HUES64 (cell line): ENCODE data around the gene FOXP3.

Experiments
- H3K27ac ChIP-seq: 2 replicates; pipeline ENCODE4 v1.7.0; 2013; ENCODE audit warnings: low read depth, low read length, inconsistent platforms
- H3K27me3 ChIP-seq: 2 replicates; pipeline ENCODE4 v1.6.1; 2013; ENCODE audit warnings: mild to moderate bottlenecking, low read length; ENCODE audit not compliant: insufficient read depth
- H3K36me3 ChIP-seq: 2 replicates; pipeline ENCODE4 v1.6.1; 2013; ENCODE audit warnings: mild to moderate bottlenecking, low read length; ENCODE audit not compliant: insufficient read depth
- H3K4me1 ChIP-seq: 2 replicates; pipeline ENCODE4 v1.6.1; 2013; ENCODE audit warnings: mild to moderate bottlenecking, low read length, moderate library complexity; ENCODE audit not compliant: insufficient read depth
- H3K4me3 ChIP-seq: 2 replicates; pipeline ENCODE4 v1.5.1; 2013; ENCODE audit warnings: mild to moderate bottlenecking, low read length, moderate library complexity
- H3K9ac ChIP-seq: 2 replicates; pipeline ENCODE4 v1.6.1; 2013; ENCODE audit warnings: mild to moderate bottlenecking, low read depth, low read length
- H3K9me3 ChIP-seq: 2 replicates; pipeline ENCODE4 v1.6.1; 2013; ENCODE audit warnings: low read depth, low read length; ENCODE audit not compliant: insufficient read depth
- WGBS: fragments of 150-250, 120-280 bp; methylation state at CpG from one replicate; pipeline ENCODE4 v1.1.7; 2013; ENCODE audit warnings: missing lambda C conversion rate; 5-methylcytosine and 5-hydroxymethylcytosine counted together

The FOXP3 gene

DNA sequence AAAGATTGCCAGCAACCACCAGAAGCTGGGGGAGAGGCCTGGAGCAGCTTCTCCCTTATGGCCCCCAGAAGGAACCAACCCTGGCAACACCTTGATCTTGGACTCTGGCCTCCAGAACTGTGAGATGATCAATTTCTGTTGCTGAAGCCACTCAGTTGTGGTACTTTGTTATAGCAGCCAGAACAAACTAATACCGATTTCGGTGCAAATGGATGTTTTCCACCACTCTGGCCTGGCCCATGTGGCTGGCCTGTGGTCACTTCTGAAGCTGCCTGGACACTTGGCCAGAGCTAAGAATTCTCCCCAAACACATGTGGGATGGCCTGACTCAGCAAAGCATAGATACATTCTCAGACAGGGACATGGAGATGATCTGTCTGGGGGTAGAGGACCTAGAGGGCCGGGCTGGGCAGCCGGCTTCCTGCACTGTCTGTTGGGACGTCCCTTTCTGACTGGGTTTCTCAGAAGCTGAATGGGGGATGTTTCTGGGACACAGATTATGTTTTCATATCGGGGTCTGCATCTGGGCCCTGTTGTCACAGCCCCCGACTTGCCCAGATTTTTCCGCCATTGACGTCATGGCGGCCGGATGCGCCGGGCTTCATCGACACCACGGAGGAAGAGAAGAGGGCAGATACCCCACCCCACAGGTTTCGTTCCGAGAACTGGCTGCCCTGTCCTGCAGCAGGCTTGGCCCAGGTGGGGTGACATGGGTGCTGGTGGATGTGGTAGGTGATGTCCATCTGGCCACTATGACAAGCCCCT lies 4.1 kb downstream of the FOXP3 start:
- H3K27ac ChIP-seq = no peak overlapping the region
- WGBS = 96% methylated on average over 17 of the region's 17 CpGs
- no peaks in the 10 kb centered on the region for H3K9me3 ChIP-seq
- no peaks in the 10 kb centered on the region for H3K4me1 ChIP-seq
- H3K9ac ChIP-seq = no peak overlapping the region
- H3K27me3 ChIP-seq = no peaks in the 10 kb centered on the region
- H3K4me3 ChIP-seq = no peak overlapping the region
- H3K36me3 ChIP-seq = no peaks in the 10 kb centered on the region

DNA sequence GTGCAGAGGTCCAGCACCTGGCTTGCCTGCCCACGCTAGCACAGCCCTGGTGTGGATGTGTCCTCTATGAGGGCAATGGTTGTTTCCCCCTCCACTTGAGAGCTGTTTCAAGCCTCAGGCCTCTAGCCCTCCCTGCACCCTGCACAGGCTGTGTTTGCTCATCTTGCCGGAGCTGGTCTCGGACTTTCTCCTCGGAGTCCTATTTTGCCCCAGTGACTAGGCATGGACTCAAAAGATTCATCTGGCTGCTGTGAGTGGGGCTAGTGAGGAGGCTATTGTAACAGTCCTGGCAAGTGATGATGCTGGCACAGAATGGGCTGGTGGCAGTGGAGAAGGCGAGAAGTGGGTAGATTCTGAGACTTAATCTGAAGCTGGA lies 5.8 kb downstream of the FOXP3 start:
- 94% methylated on average over 5 of the region's 5 CpGs for WGBS
- no peak overlapping the region for H3K27ac ChIP-seq
- H3K4me3 ChIP-seq = no peak overlapping the region
- H3K4me1 ChIP-seq = no peaks in the 10 kb centered on the region
- H3K36me3 ChIP-seq = no peaks in the 10 kb centered on the region
- H3K9ac ChIP-seq = no peak overlapping the region
- no peaks in the 10 kb centered on the region for H3K9me3 ChIP-seq
- H3K27me3 ChIP-seq = no peaks in the 10 kb centered on the region

DNA sequence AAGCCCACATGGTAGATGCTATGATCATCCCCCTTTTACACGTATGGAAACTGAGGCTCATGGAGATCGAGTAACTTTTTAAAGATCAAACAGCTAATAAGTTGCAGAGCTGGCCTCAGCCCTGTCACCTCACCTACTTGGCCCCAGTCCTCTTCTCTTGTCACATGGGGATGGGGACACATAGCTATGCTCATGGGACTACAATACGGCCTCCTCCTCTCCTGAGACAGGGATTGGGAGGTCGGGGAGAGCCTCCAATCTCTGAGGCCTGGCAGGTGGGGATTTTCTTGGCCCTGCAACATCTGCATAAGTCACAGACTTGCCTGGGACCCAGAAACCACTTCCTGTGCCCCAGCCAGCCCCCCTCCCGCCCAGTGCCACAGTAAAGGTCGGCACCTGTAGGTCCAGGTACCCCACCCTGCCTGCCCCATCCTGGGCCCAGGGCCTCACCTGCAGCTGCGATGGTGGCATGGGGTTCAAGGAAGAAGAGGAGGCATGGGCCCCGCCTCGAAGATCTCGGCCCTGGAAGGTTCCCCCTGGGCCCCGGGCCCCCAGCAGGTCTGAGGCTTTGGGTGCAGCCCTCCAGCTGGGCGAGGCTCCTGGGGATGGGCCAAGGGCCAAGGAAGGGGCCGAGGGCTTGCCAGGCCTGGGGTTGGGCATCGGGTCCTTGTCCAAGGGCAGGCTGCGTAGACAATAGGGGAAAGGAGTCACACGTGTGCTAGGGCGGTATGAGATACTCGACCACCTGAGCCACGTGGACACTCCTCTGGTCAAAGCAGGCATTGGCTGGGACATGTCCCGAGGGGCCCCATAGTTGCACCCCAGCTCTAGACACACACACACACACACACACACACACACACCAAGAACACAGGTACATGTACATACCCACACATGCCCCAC lies 6.4 kb downstream of the FOXP3 start:
- Histone ChIP-seq H3K27ac (no peak overlapping the region), H3K36me3 (no peaks in the 10 kb centered on the region), H3K9ac (no peak overlapping the region), H3K4me1 (no peaks in the 10 kb centered on the region), H3K9me3 (no peaks in the 10 kb centered on the region), H3K4me3 (no peak overlapping the region), H3K27me3 (no peaks in the 10 kb centered on the region)
- 91% methylated on average over 20 of the region's 20 CpGs for WGBS

DNA sequence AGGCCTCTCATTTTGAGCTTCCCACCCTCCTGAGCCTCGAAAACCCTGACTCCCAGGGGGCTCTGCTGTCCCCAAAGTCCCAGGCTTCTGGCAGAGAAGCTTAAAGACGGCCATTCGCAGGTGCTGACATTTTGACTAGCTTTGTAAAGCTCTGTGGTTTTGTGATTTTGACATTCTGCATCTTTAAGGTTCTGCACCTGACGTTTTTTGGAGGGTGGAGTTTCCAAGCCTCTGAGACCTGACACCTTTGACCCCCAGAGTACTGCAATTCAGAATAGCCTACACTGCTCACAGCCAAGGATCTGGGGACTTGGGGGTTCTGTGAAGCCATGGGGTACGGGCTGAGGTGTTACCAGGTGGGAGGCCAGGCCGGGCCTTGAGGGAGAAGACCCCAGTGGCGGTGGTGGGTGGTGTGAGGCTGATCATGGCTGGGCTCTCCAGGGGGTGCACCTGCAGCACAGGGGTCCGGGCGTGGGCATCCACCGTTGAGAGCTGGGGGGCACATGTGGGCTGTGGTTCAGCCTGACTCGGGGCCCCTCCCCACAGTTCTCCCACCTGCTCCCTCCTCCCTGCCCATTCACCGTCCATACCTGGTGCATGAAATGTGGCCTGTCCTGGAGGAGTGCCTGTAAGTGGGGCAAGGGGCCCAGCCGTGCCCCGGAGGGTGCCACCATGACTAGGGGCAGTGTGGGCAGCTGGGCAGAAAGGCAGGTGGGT lies 7.3 kb downstream of the FOXP3 start:
- no peaks in the 10 kb centered on the region for H3K4me1 ChIP-seq
- no peak overlapping the region for H3K27ac ChIP-seq
- no peaks in the 10 kb centered on the region for H3K27me3 ChIP-seq
- no peaks in the 10 kb centered on the region for H3K36me3 ChIP-seq
- H3K4me3 ChIP-seq = no peak overlapping the region
- H3K9ac ChIP-seq = no peak overlapping the region
- H3K9me3 ChIP-seq = no peaks in the 10 kb centered on the region
- 92% methylated on average over 13 of the region's 14 CpGs for WGBS

DNA sequence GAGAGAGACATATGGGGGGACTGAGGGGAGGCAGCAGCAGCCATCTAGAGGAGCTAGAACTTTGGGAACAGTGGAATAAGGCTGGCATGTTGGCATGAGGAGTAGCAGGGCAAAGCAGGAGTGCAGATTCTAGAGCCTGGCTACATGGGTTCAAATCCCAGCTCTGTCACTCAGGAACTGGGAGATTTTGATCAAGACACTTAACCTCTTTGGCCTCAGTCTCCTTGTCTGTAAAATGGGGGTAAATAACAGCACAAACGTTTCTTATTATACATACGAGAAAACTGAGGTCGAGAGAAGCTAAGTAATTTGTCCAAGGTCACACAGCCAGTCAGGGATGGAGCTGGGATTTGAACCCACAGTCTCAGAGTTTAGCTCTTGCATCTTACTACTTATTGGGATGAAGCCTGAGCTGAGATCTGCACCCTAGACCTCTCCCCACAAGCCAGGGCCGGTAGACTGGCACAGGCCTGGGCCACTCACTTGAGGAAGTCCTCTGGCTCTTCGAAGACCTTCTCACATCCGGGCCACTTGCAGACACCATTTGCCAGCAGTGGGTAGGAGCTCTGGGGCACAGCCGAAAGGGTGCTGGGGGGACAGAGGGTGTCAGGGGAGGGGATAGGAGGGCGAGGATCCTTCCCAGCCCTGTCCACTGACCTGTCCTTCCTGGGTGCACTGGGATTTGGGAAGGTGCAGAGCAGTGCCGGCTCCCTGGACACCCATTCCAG lies 8.1 kb downstream of the FOXP3 start:
- H3K4me3 ChIP-seq = no peak overlapping the region
- H3K36me3 ChIP-seq = no peaks in the 10 kb centered on the region
- no peak overlapping the region for H3K9ac ChIP-seq
- H3K9me3 ChIP-seq = no peaks in the 10 kb centered on the region
- H3K4me1 ChIP-seq = no peaks in the 10 kb centered on the region
- no peaks in the 10 kb centered on the region for H3K27me3 ChIP-seq
- H3K27ac ChIP-seq = no peak overlapping the region
- 96% methylated on average over 9 of the region's 9 CpGs for WGBS

DNA sequence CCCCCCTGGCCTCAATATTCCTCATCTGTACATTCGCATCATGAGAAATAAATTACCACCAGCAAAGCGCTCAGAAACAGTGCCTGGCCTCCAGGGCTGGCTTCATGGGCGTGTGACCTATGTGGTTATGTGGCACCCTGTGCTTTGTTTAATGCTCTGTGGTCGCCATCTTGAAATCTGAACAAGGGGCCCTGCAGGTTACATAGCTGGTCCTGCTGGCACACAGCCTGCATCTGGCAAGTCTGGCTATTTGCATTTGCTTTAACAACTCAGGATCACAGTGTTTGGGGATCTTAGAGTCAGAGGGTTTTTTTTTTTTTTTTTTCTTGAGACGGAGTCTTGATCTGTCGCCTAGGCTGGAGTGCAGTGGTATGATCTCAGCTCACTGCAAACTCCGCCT lies 9.9 kb downstream of the FOXP3 start:
- no peak overlapping the region for H3K4me3 ChIP-seq
- H3K9me3 ChIP-seq = no peaks in the 10 kb centered on the region
- H3K4me1 ChIP-seq = no peaks in the 10 kb centered on the region
- no peak overlapping the region for H3K27ac ChIP-seq
- no peak overlapping the region for H3K9ac ChIP-seq
- 94% methylated on average over 7 of the region's 7 CpGs for WGBS
- no peaks in the 10 kb centered on the region for H3K36me3 ChIP-seq
- no peaks in the 10 kb centered on the region for H3K27me3 ChIP-seq

DNA sequence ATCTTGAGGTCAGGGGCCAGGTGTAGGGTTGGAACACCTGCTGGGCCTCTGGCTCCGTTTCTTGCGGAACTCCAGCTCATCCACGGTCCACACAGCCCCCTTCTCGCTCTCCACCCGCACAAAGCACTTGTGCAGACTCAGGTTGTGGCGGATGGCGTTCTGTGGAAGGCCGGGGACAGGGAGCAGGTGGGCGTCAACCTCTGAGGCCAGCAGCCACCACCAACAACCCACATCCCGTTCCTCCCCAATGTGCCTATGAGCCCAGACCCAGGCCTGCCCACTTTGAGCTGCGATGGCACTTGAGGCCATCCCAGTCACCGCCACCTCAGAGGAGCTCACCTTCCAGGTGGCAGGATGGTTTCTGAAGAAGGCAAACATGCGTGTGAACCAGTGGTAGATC lies 13.2 kb downstream of the FOXP3 start:
- Histone ChIP-seq H3K4me1 (no peaks in the 10 kb centered on the region), H3K9ac (no peak overlapping the region), H3K36me3 (no peaks in the 10 kb centered on the region; the same call in 1 of the 2 replicates), H3K9me3 (no peaks in the 10 kb centered on the region), H3K4me3 (no peak overlapping the region), H3K27me3 (no peaks in the 10 kb centered on the region), H3K27ac (no peak overlapping the region)
- WGBS = 92% methylated on average over 13 of the region's 13 CpGs

DNA sequence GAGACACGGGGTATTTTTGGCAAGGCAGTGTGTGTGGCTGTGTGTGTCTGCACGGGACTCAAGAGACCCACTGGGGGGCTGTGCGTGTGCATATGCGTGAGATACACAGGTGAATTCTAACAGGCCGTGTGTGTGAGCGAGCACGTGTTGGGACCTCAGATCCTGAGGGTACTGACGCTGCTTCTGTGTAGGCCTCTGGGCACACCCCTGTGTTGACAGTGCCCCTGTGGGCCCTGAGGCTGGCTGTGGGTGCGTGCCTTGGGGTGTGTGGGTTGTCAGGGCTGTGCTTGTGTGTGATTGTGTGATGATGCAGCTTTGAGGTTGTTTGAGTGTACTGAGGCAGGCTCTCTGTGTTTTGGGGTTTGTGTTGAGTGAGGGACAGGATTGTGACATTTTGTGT lies 13.9 kb downstream of the FOXP3 start:
- H3K9ac ChIP-seq = no peak overlapping the region
- H3K36me3 ChIP-seq = no peaks in the 10 kb centered on the region; the same call in 1 of the 2 replicates
- 93% methylated on average over 9 of the region's 9 CpGs for WGBS
- no peaks in the 10 kb centered on the region for H3K27me3 ChIP-seq
- no peak overlapping the region for H3K27ac ChIP-seq
- H3K4me1 ChIP-seq = no peaks in the 10 kb centered on the region
- H3K4me3 ChIP-seq = no peak overlapping the region
- H3K9me3 ChIP-seq = no peaks in the 10 kb centered on the region

DNA sequence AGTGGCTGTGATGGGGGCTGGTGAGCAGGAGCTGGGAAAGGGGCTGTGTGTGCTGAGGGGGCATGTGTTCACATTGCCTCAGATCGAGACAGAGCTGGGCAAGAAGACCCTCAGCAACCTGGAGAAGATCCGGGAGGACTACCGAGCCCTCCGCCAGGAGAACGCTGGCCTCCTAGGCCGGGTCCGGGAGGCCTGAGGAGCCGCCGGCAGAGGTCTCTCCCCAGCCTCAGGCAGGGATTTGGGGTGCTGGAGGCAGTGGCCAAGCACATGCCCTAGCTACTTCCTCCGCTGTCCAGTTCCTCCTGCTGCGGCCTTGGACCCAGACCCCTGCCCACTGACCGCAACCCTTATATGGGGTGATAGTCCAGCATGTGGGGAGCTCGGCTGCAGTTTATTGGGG lies 14.4 kb downstream of the FOXP3 start:
- no peak overlapping the region for H3K9ac ChIP-seq
- no peaks in the 10 kb centered on the region for H3K4me1 ChIP-seq
- no peak overlapping the region for H3K4me3 ChIP-seq
- H3K9me3 ChIP-seq = no peaks in the 10 kb centered on the region
- no peaks in the 10 kb centered on the region; the same call in 1 of the 2 replicates for H3K36me3 ChIP-seq
- H3K27me3 ChIP-seq = no peaks in the 10 kb centered on the region
- no peak overlapping the region for H3K27ac ChIP-seq
- WGBS = 95% methylated on average over 13 of the region's 13 CpGs

DNA sequence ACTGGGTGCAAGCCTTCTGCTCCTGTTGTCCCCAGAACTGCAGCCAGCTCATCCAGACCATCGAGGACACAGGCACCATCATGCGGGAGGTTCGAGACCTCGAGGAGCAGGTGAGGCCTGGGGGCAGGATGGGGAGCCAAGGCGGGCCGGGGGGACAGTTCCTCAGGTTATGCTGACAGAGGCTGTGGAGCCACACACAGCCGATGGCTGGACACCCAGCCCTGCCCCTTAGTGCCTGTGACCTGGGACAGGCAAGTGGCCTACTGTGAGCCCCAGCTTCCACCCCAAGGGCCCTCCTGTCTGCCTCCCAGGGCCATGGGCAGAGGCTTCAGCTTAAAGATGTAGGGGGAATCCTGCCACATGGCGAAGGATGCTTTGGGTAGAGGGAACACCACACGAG lies 14.9 kb downstream of the FOXP3 start:
- Histone ChIP-seq H3K4me1 (no peaks in the 10 kb centered on the region), H3K27ac (no peak overlapping the region), H3K9ac (no peak overlapping the region), H3K4me3 (no peak overlapping the region), H3K27me3 (no peaks in the 10 kb centered on the region), H3K36me3 (no peaks in the 10 kb centered on the region; the same call in 1 of the 2 replicates), H3K9me3 (no peaks in the 10 kb centered on the region)
- WGBS = 91% methylated on average over 9 of the region's 9 CpGs
